HG03432 (cell line): ENCODE measurements around the gene PIP4P1.
"Not testable (repeated sequence)": the region's sequence is repeated elsewhere in the genome, so short reads cannot be mapped to it uniquely, and the experiment has no call there.

Source experiments
- ATAC-seq: cut with Tn5 transposase; IDR thresholded peaks from one replicate; pipeline ENCODE4 v1.9.1; 2021; ENCODE audit warnings: mild to moderate bottlenecking, moderate library complexity; ENCODE audit not compliant: unreplicated experiment

PIP4P1 gene

GRCh38 chr14:20477211-20477876 is 16.1 kb upstream of the PIP4P1 start:
- ATAC-seq: no peak

- ATAC-seq: no peak
Measured at GRCh38 chr14:20476776-20477175, 15.5 kb upstream of the PIP4P1 start.

GRCh38 chr14:20472536-20473169 is 11.4 kb upstream of the PIP4P1 start:
- ATAC-seq: no peak

- ATAC-seq: no peak
Measured at GRCh38 chr14:20470603-20470901, 9.3 kb upstream of the PIP4P1 start.

GRCh38 chr14:20469890-20470602 is 8.8 kb upstream of the PIP4P1 start:
- ATAC-seq: peak; percentile 39

GRCh38 chr14:20469242-20469889 is 8.1 kb upstream of the PIP4P1 start, which contains the start of gene PNP:
TSS of gene PNP (plus strand) at chr14:20469406. CDS start at chr14:20469525, 119 bp downstream.
- peak; percentile 97 for ATAC-seq

- no peak for ATAC-seq
Measured at GRCh38 chr14:20468764-20469241, 7.6 kb upstream of the PIP4P1 start.

GRCh38 chr14:20460458-20461224 is 593 bp downstream of the PIP4P1 start:
- ATAC-seq: peak; percentile 17

- ATAC-seq: no peak
Measured at GRCh38 chr14:20458031-20458789, 3.0 kb downstream of the PIP4P1 start.

- ATAC-seq: no peak
Measured at GRCh38 chr14:20456971-20457370, 4.3 kb downstream of the PIP4P1 start.

GRCh38 chr14:20455355-20456300 is 5.6 kb downstream of the PIP4P1 start:
- peak; percentile 48 for ATAC-seq

GRCh38 chr14:20454516-20455354 is 6.5 kb downstream of the PIP4P1 start, which contains the start of the genes APEX1 and OSGEP:
TSS of gene APEX1 (plus strand) at chr14:20455226. CDS start at chr14:20455646, 420 bp downstream.
TSS of gene OSGEP (minus strand) at chr14:20454812. CDS start at chr14:20454683, 129 bp downstream.
- ATAC-seq: peak; percentile 90

- ATAC-seq: not testable (repeated sequence)
Measured at GRCh38 chr14:20452831-20453230, 8.4 kb downstream of the PIP4P1 start.

GRCh38 chr14:20446889-20447288 is 14.3 kb downstream of the PIP4P1 start:
- ATAC-seq: no peak

- not testable (repeated sequence) for ATAC-seq
Measured at GRCh38 chr14:20443650-20444049, 17.6 kb downstream of the PIP4P1 start.

- no peak for ATAC-seq
Measured at GRCh38 chr14:20441461-20441860, 19.8 kb downstream of the PIP4P1 start.

- ATAC-seq: peak; percentile 50
Measured at GRCh38 chr14:20440882-20441281, 20.4 kb downstream of the PIP4P1 start.

- no peak for ATAC-seq
Measured at GRCh38 chr14:20440465-20440864, 20.8 kb downstream of the PIP4P1 start.
